K562 (cell line): ENCODE results near the gene HSPB7. TPM values are rescaled to one million over a fixed set of nuclear protein-coding genes. Genes with fewer than 3 reads are reported as not detected.
"Not testable (repeated sequence)": the region's sequence is repeated elsewhere in the genome, so short reads cannot be mapped to it uniquely, and the experiment has no call there.

Source experiments
- ATAC-seq: fragments of 200-7000 bp; cut with Tn5 transposase; 3 replicates; pipeline ENCODE4 v1.9.1; 2020; ENCODE audit warnings: moderate library complexity
- BruUV-seq: library from RNA; stranded (reverse); fragments of 400-500 nt; replicated peaks from 2 replicates; lab custom pipeline; 2021; lab: Mats Ljungman, UMichigan
- CTCF ChIA-PET: fragments of 300-600 bp; formaldehyde crosslinking; extraction: SDS; loops from one replicate; lab custom pipeline; 2021; ENCODE audit warnings: low intra/inter-chr PET ratio; lab: Yijun Ruan, JAX
- POLR2A ChIA-PET: fragments of 300-600, 350-650 bp; sonication (Branson Sonifier 250); formaldehyde crosslinking; extraction: SDS; loops from one replicate; lab custom pipeline; 2021; ENCODE audit warnings: antibody characterized with exemption, inconsistent platforms; lab: Yijun Ruan, JAX
- DNase-seq, 4 experiments: peaks; one replicate each; pipeline versions ENCODE4 v3.0.0 to v3.0.0-alpha.2; 2011 to 2018; ENCODE audit warnings: low spot score in 3 of 4, mixed read lengths in 3 of 4; ENCODE audit errors: extremely low read depth in 1 of 4
- FAIRE-seq: peaks from 2 replicates; lab custom pipeline; 2011; peaks lifted over from hg19 to GRCh38; lab: Jason Lieb, UNC
- H2AFZ ChIP-seq: 2 replicates; pipeline ENCODE4 v1.6.0; 2011; ENCODE audit warnings: low read depth, low read length, control low read depth, inconsistent platforms
- H3K27ac ChIP-seq: fragments of 200-600 bp; 3 replicates; pipeline ENCODE4 v1.8.0; 2011; ENCODE audit warnings: low read depth, mild to moderate bottlenecking, control low read depth, inconsistent platforms, low read length, moderate library complexity, mixed read lengths; ENCODE audit errors: extremely low read depth
- H3K27me3 ChIP-seq, 2 experiments: fragments of 300-600 bp in 1 of 2; 2 replicates in 1 of 2; 3 replicates in 1 of 2; pipeline versions ENCODE4 v1.6.0 to v1.8.0; 2011; ENCODE audit warnings: inconsistent platforms in 2 of 2, low read length in 2 of 2, mild to moderate bottlenecking in 1 of 2, mixed read lengths in 1 of 2, moderate library complexity in 1 of 2; ENCODE audit not compliant: control insufficient read depth in 2 of 2, insufficient read depth in 2 of 2
- H3K36me3 ChIP-seq: fragments of 300-600 bp; 3 replicates; pipeline ENCODE4 v1.8.0; 2011; ENCODE audit warnings: mild to moderate bottlenecking, low read length, inconsistent platforms; ENCODE audit not compliant: control insufficient read depth, insufficient read depth
- H3K4me1 ChIP-seq, 2 experiments: fragments of 200-600 bp in 1 of 2; replicated peaks in 1 of 2; 2 replicates in 1 of 2; 3 replicates in 1 of 2; pipeline versions ENCODE4 v1.5.1 to v1.8.0; 2011; ENCODE audit warnings: inconsistent platforms in 2 of 2, low read length in 2 of 2, mild to moderate bottlenecking in 1 of 2, mixed read lengths in 1 of 2, moderate library complexity in 1 of 2; ENCODE audit not compliant: control insufficient read depth in 2 of 2, insufficient read depth in 2 of 2
- H3K4me2 ChIP-seq: 2 replicates; pipeline ENCODE4 v1.6.1; 2011; ENCODE audit warnings: low read length, control low read depth, inconsistent platforms, mixed read lengths; ENCODE audit not compliant: insufficient read depth
- H3K4me3 ChIP-seq: fragments of 200-600 bp; sonication (generic), shearing (Covaris generic); 2 replicates; pipeline ENCODE4 v1.5.1; 2016; ENCODE audit warnings: control low read depth, inconsistent platforms
- H3K79me2 ChIP-seq: fragments of 200-600 bp; 3 replicates; pipeline ENCODE4 v1.8.0; 2011; ENCODE audit warnings: low read length, inconsistent platforms; ENCODE audit not compliant: control insufficient read depth, insufficient read depth
- H3K9ac ChIP-seq, 2 experiments: 2 replicates each; pipeline versions ENCODE4 v1.6.0 to v1.6.1; 2011; ENCODE audit warnings: low read depth in 2 of 2, low read length in 2 of 2, control low read depth in 1 of 2, inconsistent platforms in 1 of 2, mild to moderate bottlenecking in 1 of 2, mixed read lengths in 1 of 2; ENCODE audit not compliant: insufficient read depth in 1 of 2
- H3K9me1 ChIP-seq: one replicate; pipeline ENCODE4 v1.6.0; 2011; ENCODE audit warnings: inconsistent platforms, mild to moderate bottlenecking, low read length, moderate library complexity; ENCODE audit not compliant: control insufficient read depth, insufficient read depth
- H3K9me3 ChIP-seq: replicated peaks from 2 replicates; pipeline ENCODE4 v1.5.1; 2011; ENCODE audit warnings: low read depth, low read length, inconsistent platforms; ENCODE audit not compliant: control insufficient read depth, insufficient read depth
- H4K20me1 ChIP-seq: replicated peaks from 2 replicates; pipeline ENCODE4 v1.6.1; 2011; ENCODE audit warnings: low read length, inconsistent platforms, mixed read lengths; ENCODE audit not compliant: control insufficient read depth, insufficient read depth
- JUND ChIP-seq, 2 experiments: IDR thresholded peaks; 2 replicates in 1 of 2; 3 replicates in 1 of 2; pipeline ENCODE4 v1.6.1; 2011; ENCODE audit warnings: borderline replicate concordance in 2 of 2, low read depth in 2 of 2, low read length in 2 of 2, improper control_type of control experiment in 1 of 2, missing biosample characterization in 1 of 2, missing genetic modification characterization in 1 of 2, missing genetic modification reagents in 1 of 2
- MCM7 ChIP-seq, 2 experiments: fragments of 450-650 bp; IDR thresholded peaks; 2 replicates each; pipeline ENCODE4 v1.6.1; 2016 to 2018
- NFE2 ChIP-seq: IDR thresholded peaks from 2 replicates; pipeline ENCODE4 v1.6.1; 2014; ENCODE audit warnings: antibody characterized with exemption, low read depth
- WGBS: fragments of 100-300 bp; shearing (Covaris generic); methylation state at CpG from one replicate; pipeline ENCODE4 v1.1.6; 2016; ENCODE audit warnings: low coverage, mixed read lengths; ENCODE audit not compliant: insufficient coverage; ENCODE audit errors: missing lambda C conversion rate; 5-methylcytosine and 5-hydroxymethylcytosine counted together
- in situ Hi-C: fragments of 300-500 bp; cut with MboI; formaldehyde crosslinking; loops from 4 replicates; pipeline ENCODE4 v1.15.0; 2018; ENCODE audit warnings: inconsistent platforms, mixed read lengths
- intact Hi-C: fragments of 100-400 bp; cut with micrococcal nuclease; formaldehyde crosslinking; loops from 2 replicates; pipeline ENCODE4 v1.14.2; 2022
- polyA plus RNA-seq, 8 experiments: library from polyadenylated mRNA; depleted of rRNA in 4 of 8; stranded (reverse) in 5 of 8; unstranded in 3 of 8; fragments of >200 nt; fragmentation: Nextera tagmentation in 2 of 8; fragmentation: Illumina TruSeq in 1 of 8; extraction: Ambion mirVana in 2 of 8; extraction: Trizol in 1 of 8; gene quantifications; 2 replicates each; pipeline versions ENCODE4 v1.2.1 to v1.2.3, GENCODE V29; 2011 to 2014; ENCODE audit warnings: inconsistent platforms in 1 of 8, missing spikeins in 1 of 8
- total RNA-seq, 7 experiments: library from RNA; depleted of rRNA in 6 of 7; stranded (reverse); fragments of >200 nt in 6 of 7; fragmentation: Illumina TruSeq in 2 of 7; extraction: Trizol in 2 of 7; gene quantifications; 2 replicates each; pipeline versions ENCODE4 v1.2.1 to v1.2.3, GENCODE V29; 2011 to 2021; ENCODE audit warnings: low replicate concordance in 1 of 7

HSPB7 gene
- total and polyA plus RNA-seq, 9 of the 15 experiments (the other 6 are each of a cell fraction or from before 2014, with no cell fraction given), result 0.05 to 0.19 (median 0.07) TPM; not detected in 6

DNA sequence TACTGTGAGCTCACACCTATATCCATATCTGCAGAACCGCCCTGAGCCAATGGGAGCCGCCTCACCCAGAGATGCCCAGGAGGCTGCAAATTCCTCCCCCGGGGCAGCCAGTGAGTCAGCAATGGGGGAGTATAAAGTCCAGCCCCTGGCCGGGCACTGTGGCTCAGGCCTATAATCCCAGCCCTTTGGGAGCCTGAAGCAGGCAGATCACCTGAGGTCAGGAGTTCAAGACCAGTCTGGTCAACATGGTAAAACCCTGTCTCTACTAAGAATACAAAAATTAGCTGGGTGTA is 20.7 kb upstream of the HSPB7 start:
- BruUV-seq, result no TSS peak

DNA sequence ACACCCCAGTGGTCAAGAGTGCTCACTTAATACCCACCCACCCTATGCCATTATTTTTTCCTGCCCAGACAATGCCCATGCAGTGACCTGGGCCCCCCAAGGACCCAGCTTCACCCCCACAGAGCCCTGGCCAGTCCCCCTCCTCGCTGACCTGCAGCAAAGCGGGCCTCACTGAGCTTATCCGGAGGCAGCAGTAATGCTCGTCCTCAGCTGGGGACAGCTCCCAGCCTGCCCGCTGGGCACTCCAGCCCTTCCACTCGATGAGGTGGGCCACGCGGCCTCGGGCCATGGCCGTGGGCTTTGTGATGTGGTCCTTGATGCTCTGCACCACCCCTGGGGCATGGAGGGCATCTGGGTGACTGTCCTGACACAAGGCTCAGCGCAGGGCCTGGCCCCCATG is 18.6 kb upstream of the HSPB7 start:
- H3K27ac ChIP-seq, H3K4me2 ChIP-seq, H3K9me1 ChIP-seq, ATAC-seq, CTCF ChIA-PET, H3K79me2 ChIP-seq, intact Hi-C loops, H3K9me3 ChIP-seq, DNase-seq, H3K27me3 ChIP-seq, in situ Hi-C loops, BruUV-seq, H3K4me3 ChIP-seq, H3K36me3 ChIP-seq, H3K9ac ChIP-seq, H2AFZ ChIP-seq, H4K20me1 ChIP-seq, FAIRE-seq: not testable (repeated sequence)
- POLR2A ChIA-PET, result interaction anchor here (1.0 kb wide), 1 partner anchor 21 kb away, joined by 4 read pairs; no protein-coding TSS in a partner anchor
- peaks cover 4 to 33% of the 10 kb centered on the region in 2 experiments; a peak in 4 of 5 replicates for H3K4me1 ChIP-seq
- WGBS, result 28% methylated on average over 10 of the region's 11 CpGs

More for the DNA sequence above, 20.7 kb upstream of the HSPB7 start:
- peak in 2 of 4 experiments; percentile 62 to 63 for DNase-seq
- in situ Hi-C loops (no loop called here), intact Hi-C loops (no loop called here)
- no peak for FAIRE-seq
- Histone ChIP-seq H3K4me3 (no peak overlapping the region), H3K27me3 (no peaks in the 10 kb centered on the region), H3K27ac (no peak overlapping the region), H2AFZ (no peak overlapping the region), H3K9me3 (no peaks in the 10 kb centered on the region), H4K20me1 (no peaks in the 10 kb centered on the region), H3K4me2 (no peak overlapping the region), H3K79me2 (no peaks in the 10 kb centered on the region), H3K4me1 (peaks cover 0 to 32% of the 10 kb centered on the region in 2 experiments; a peak in 3 of 5 replicates), H3K9me1 (no peaks in the 10 kb centered on the region), H3K36me3 (no peaks in the 10 kb centered on the region), H3K9ac (no peak overlapping the region)
- TF ChIP-seq NFE2, result peak; percentile 31; the same call in 1 of the 2 replicates
- 0 out of 2 replicates have a peak, but pooled peaks have one; percentile 4 for TF ChIP-seq JUND (IDR thresholded peaks at IDR 0.05; ENCODE audit: borderline replicate concordance, low read depth, low read length)
- no peak for TF ChIP-seq JUND (tag; IDR thresholded peaks at IDR 0.05; ENCODE audit: borderline replicate concordance, low read depth, low read length)
- no peak for TF ChIP-seq MCM7 (IDR thresholded peaks at IDR 0.05)
- CTCF ChIA-PET, result no interaction called here
- POLR2A ChIA-PET, result interaction anchor here (0.6 to 1.2 kb wide), 4 partner anchors 10 to 120 kb away, joined by 3 to 4 read pairs (median 3); no protein-coding TSS in a partner anchor
- 12% methylated on average over 4 of the region's 4 CpGs for WGBS
- no peak for ATAC-seq
